GOT3 (cell line): Measurements from ENCODE around the gene VAX1.
"Not testable (repeated sequence)": the region's sequence is repeated elsewhere in the genome, so short reads cannot be mapped to it uniquely, and the experiment has no call there.

Experiments
- DNase-seq: peaks from one replicate; lab custom pipeline; 2025; ENCODE audit warnings: mixed read lengths; lab: John Stamatoyannopoulos, UW

The VAX1 gene

GRCh38 chr10:117137911-117138642 lies at the start of gene VAX1:
Gene VAX1 (minus strand): TSS chr10:117138270. CDS start chr10:117138056, 214 bp downstream.
- no peak for DNase-seq

- DNase-seq, result no peak
These were observed 49.0 kb upstream of the VAX1 start for GRCh38 chr10:117186832-117187615.

GRCh38 chr10:117185817-117186216 lies 47.7 kb upstream of the VAX1 start:
- DNase-seq, result not testable (repeated sequence)

GRCh38 chr10:117184821-117185220 lies 46.8 kb upstream of the VAX1 start:
- no peak for DNase-seq

- no peak for DNase-seq
These were observed 46.2 kb upstream of the VAX1 start for GRCh38 chr10:117184296-117184695.

- DNase-seq, result no peak
These were observed 40.1 kb upstream of the VAX1 start for GRCh38 chr10:117178190-117178589.

GRCh38 chr10:117175901-117176534 lies 37.9 kb upstream of the VAX1 start:
- DNase-seq, result no peak

GRCh38 chr10:117175215-117175900 lies 37.3 kb upstream of the VAX1 start:
- no peak for DNase-seq

- peak; percentile 22 for DNase-seq
These were observed 36.6 kb upstream of the VAX1 start for GRCh38 chr10:117174439-117175214.

GRCh38 chr10:117170244-117170643 lies 32.2 kb upstream of the VAX1 start:
- DNase-seq, result no peak

- no peak for DNase-seq
These were observed 31.4 kb upstream of the VAX1 start for GRCh38 chr10:117169480-117169879.

- DNase-seq, result no peak
These were observed 30.7 kb upstream of the VAX1 start for GRCh38 chr10:117168729-117169128.

- peak; percentile 22 for DNase-seq
These were observed 30.0 kb upstream of the VAX1 start for GRCh38 chr10:117167789-117168674.

- no peak for DNase-seq
These were observed 29.3 kb upstream of the VAX1 start for GRCh38 chr10:117167346-117167788.

GRCh38 chr10:117166418-117167345 lies 28.6 kb upstream of the VAX1 start:
- DNase-seq, result no peak

- DNase-seq, result no peak
These were observed 27.7 kb upstream of the VAX1 start for GRCh38 chr10:117165538-117166417.

GRCh38 chr10:117164592-117165537 lies 26.8 kb upstream of the VAX1 start:
- DNase-seq, result no peak
